Cardiac fibroblast (primary cell): ENCODE measurements around the gene RBPJ.

Experiments used
- DNase-seq, 2 donors: peaks; one replicate each; pipeline versions ENCODE4 v3.0.0 to v3.0.0-alpha.2; 2010; ENCODE audit warnings: low read depth in 2 of 2
- H3K4me3 ChIP-seq, 2 donors: replicated peaks in 1 of 2; 1 replicate in 1 of 2; 2 replicates in 1 of 2; pipeline ENCODE4 v1.5.1; 2011; ENCODE audit warnings: low read depth in 2 of 2, low read length in 2 of 2, mild to moderate bottlenecking in 2 of 2, moderate library complexity in 1 of 2
- TF ChIP-seq, protein P1 (sequence below): IDR thresholded peaks from one replicate; pipeline ENCODE4 v1.5.1; 2011; ENCODE audit warnings: low read depth, mild to moderate bottlenecking, low read length, inconsistent platforms

RBPJ gene

DNA sequence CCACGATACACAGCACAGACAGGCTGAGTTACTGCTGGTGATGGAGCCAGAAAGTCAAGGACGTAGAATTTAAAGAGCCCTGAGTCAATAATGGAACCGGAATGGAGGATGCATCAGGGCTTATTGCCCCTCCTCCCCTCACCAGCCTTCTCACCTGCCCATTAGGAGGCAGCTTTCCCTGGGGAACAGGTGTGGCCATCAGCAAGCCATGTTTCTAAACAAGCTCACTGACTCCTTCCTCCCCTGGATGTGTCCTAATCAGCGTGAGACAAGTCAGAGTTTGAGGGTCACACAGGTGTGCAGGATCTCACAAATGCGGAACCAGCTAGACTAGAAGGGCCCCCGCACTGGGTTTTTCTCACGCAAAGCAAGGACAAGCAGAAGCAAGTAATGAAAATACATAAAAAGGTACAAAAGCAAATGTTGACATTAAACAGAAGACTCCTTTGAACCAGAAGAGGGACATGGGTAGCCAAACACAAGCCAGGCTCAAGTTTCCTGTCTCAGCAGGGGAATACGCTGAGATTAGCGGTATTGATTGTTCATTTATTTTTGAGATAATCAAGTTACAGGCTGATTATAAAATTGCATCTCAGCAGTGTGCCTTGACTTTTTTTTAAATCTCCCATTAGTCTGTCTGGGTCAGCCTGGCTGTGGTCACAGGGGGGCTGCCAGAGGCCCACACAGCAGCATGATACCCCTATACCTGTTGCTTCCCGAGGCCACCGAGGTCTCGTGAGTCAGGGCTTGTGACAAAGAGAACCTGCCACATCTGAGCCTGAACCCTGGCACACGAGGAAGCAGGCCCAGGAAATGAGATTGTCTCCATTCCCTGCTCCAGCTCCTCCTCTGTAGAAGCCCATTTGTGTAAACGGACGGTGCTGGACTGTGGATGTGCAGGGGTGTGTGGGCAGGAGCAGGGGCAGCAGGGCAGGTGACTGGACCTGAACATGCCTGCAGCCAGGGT is 132.0 kb downstream of the RBPJ start:
- H3K4me3 ChIP-seq = no peak overlapping the region
- TF ChIP-seq, protein P1, sequence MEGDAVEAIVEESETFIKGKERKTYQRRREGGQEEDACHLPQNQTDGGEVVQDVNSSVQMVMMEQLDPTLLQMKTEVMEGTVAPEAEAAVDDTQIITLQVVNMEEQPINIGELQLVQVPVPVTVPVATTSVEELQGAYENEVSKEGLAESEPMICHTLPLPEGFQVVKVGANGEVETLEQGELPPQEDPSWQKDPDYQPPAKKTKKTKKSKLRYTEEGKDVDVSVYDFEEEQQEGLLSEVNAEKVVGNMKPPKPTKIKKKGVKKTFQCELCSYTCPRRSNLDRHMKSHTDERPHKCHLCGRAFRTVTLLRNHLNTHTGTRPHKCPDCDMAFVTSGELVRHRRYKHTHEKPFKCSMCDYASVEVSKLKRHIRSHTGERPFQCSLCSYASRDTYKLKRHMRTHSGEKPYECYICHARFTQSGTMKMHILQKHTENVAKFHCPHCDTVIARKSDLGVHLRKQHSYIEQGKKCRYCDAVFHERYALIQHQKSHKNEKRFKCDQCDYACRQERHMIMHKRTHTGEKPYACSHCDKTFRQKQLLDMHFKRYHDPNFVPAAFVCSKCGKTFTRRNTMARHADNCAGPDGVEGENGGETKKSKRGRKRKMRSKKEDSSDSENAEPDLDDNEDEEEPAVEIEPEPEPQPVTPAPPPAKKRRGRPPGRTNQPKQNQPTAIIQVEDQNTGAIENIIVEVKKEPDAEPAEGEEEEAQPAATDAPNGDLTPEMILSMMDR = no peak
- no peak for DNase-seq

DNA sequence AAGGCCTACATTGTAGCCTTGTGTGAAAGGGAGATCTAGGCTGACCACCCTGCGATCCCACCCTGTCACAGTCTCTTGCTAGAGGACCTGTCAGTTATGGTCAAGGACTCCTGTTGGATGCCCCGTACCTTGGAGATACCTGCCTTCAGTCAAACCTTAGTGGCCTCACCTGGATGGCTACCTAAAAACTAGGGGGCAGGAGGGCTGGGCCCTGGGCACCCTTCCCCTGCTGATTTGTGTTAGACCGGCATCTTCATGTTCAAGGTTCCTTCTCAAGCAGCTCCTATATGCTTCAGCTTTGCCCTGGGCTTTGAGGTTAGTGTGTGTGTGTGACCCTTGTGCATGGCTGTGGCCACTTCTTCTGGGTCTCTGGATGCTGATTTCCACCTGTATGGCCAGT is 134.1 kb downstream of the RBPJ start:
- H3K4me3 ChIP-seq = no peak overlapping the region
- TF ChIP-seq, protein P1 = no peak
- DNase-seq = no peak

DNA sequence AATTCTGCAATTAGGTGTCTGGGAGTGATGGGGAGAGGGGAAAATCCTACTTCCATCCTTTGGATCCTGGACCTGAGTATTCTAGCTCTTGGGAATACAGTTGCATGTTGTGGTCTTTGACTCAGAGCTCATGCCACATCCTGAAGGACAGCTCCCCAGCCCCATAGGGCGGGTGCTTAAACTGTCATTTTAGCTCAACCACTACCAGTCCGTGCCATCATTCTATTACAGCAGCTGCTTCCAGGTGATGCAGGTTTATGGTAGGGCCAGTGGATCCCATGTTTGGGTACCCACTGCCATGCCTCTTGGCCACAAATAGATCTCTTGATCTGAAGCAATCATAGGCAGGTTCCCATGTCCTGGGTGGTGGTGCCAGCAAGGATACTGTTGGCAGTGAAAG is 134.8 kb downstream of the RBPJ start:
- no peak for DNase-seq
- no peak overlapping the region for H3K4me3 ChIP-seq
- TF ChIP-seq, protein P1 = no peak

DNA sequence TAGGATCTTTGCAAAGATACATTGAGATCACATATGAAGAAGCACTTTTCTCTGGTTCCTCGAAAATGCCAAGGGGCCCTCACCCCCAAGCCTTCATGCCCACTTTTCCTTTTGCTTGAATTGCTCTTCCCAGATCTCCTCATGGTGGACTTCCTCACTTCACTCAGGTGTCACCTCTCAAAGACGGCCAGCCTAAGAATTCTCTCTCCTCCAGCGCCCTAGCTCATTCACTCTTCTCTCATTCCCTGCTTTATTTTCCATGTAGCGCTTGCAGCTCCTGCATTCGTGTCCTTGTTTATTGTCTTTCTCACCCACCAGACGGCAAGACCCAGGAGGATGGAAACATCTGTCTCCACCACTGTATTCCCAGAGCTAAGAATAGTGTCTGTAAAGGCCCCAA is 136.6 kb downstream of the RBPJ start:
- TF ChIP-seq, protein P1 = no peak
- DNase-seq = no peak
- H3K4me3 ChIP-seq = no peak overlapping the region

DNA sequence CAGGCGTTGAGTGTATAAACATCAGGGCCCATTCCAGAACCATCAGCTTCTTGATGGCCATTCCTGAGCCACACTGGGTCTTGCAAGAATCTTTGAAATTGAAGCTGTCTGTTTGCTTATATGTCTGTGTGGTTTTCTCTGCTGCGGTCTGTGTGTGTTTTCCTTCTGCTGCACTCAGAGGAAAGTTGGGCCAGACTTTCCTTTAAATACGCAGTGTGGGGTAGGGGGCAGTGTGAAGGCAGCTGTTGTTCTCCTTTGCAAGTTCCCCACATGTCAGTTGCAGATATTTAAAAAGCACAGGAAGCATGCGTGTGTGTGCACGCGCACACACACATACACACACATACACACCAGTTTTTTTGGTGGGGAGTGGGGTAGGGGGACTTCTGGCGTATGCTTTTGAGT is 137.3 kb downstream of the RBPJ start:
- no peak for DNase-seq
- no peak overlapping the region for H3K4me3 ChIP-seq
- TF ChIP-seq, protein P1 = no peak

DNA sequence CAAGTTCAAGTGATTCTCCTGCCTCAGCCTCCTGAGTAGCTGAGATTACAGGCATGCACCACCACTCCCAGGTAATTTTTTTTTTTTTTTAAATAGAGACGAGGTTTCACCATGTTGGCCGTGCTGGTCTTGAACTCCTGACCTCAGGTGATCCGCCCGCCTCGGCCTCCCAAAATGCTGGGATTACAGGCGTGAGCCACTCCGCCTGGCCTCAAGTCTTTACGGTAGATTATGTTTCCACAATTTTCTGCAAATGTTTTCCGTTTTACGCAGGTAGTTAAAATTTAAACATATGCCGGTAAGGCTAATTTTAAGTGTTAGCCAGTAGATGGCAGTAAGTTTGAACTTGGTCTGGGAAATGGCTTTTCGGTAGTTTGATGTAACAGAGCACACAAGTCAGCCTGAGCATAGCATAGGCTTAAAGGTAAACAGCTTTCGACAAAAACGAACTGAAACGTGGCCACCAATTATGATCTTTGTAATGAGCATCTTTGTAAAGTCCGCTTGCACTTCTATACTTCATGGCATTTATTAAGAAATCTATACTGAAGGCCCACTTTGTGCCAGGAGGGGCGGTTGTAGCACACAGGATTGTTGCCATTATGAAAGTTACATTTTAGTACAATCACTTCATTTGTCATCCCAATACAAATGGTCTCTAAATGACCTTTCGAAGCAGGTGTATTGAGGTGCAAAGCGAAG is 138.4 kb downstream of the RBPJ start:
- TF ChIP-seq, protein P1 = peak; percentile 61
- H3K4me3 ChIP-seq = no peak overlapping the region
- DNase-seq = peak; percentile 83
